ENCODE measurements around the gene ZNF716. TPM values are rescaled to one million over a fixed set of nuclear protein-coding genes. Genes with fewer than 3 reads are reported as not detected.

ZNF716 gene
- total and polyA plus RNA-seq, 2 donors from 2014 or later = not detected

- TF ChIP-seq CTCF (IDR thresholded peaks at IDR 0.05; ENCODE audit: borderline replicate concordance, extremely low read depth, insufficient read depth) = no peak
- Histone ChIP-seq H3K4me3 (ENCODE audit: low read length in 3 of 3) (no peak overlapping the region), H3K27me3 (ENCODE audit: control insufficient read depth, insufficient read depth, low read length) (no peaks in the 10 kb centered on the region), H3K27ac (ENCODE audit: low read depth in 2 of 2, low read length in 2 of 2) (no peak overlapping the region), H3K36me3 (ENCODE audit: control insufficient read depth in 2 of 3, insufficient read depth in 3 of 3, low read length in 3 of 3) (no peaks in the 10 kb centered on the region), H3K4me1 (ENCODE audit: control insufficient read depth in 2 of 3, insufficient read depth in 2 of 3, low read depth in 1 of 3, low read length in 3 of 3) (no peaks in the 10 kb centered on the region), H3K9ac (ENCODE audit: low read length in 3 of 3) (no peak overlapping the region), H3K9me3 (ENCODE audit: control insufficient read depth in 2 of 3, insufficient read depth in 1 of 3, low read length in 3 of 3) (no peaks in the 10 kb centered on the region)
- FAIRE-seq (no peak), DNase-seq (peak in 1 of 5 donors; percentile 34)
- intact Hi-C loops (cut with DNase I) = loop anchor here (10.0 kb wide), 1 partner anchor 62 kb away; no protein-coding TSS in a partner anchor
Measured at GRCh38 chr7:57416601-57417358, 33.2 kb upstream of the ZNF716 start.

- no peak overlapping the region for H3K27ac ChIP-seq (ENCODE audit: low read depth in 2 of 2, low read length in 2 of 2)
- no peaks in the 10 kb centered on the region for H3K4me1 ChIP-seq (ENCODE audit: control insufficient read depth in 2 of 3, insufficient read depth in 2 of 3, low read depth in 1 of 3, low read length in 3 of 3)
- DNase-seq (peak in 1 of 5 donors; percentile 38), FAIRE-seq (no peak)
- TF ChIP-seq CTCF (IDR thresholded peaks at IDR 0.05; ENCODE audit: borderline replicate concordance, extremely low read depth, insufficient read depth) = no peak
- intact Hi-C loops (cut with DNase I) = loop anchor here (10.0 kb wide), 1 partner anchor 63 kb away; no protein-coding TSS in a partner anchor
- H3K9ac ChIP-seq (ENCODE audit: low read length in 3 of 3) = no peak overlapping the region
- no peak overlapping the region for H3K4me3 ChIP-seq (ENCODE audit: low read length in 3 of 3)
- no peaks in the 10 kb centered on the region for H3K36me3 ChIP-seq (ENCODE audit: control insufficient read depth in 2 of 3, insufficient read depth in 3 of 3, low read length in 3 of 3)
- no peaks in the 10 kb centered on the region for H3K27me3 ChIP-seq (ENCODE audit: control insufficient read depth, insufficient read depth, low read length)
- no peaks in the 10 kb centered on the region for H3K9me3 ChIP-seq (ENCODE audit: control insufficient read depth in 2 of 3, insufficient read depth in 1 of 3, low read length in 3 of 3)
Measured at GRCh38 chr7:57417736-57418135, 32.2 kb upstream of the ZNF716 start.

- no peaks in the 10 kb centered on the region for H3K4me1 ChIP-seq (ENCODE audit: control insufficient read depth in 2 of 3, insufficient read depth in 2 of 3, low read depth in 1 of 3, low read length in 3 of 3)
- intact Hi-C loops (cut with DNase I) = no loop called here
- H3K9me3 ChIP-seq (ENCODE audit: control insufficient read depth in 2 of 3, insufficient read depth in 1 of 3, low read length in 3 of 3) = no peaks in the 10 kb centered on the region
- no peaks in the 10 kb centered on the region for H3K27me3 ChIP-seq (ENCODE audit: control insufficient read depth, insufficient read depth, low read length)
- H3K27ac ChIP-seq (ENCODE audit: low read depth in 2 of 2, low read length in 2 of 2) = no peak overlapping the region
- no peak overlapping the region for H3K9ac ChIP-seq (ENCODE audit: low read length in 3 of 3)
- no peak for FAIRE-seq
- TF ChIP-seq CTCF (IDR thresholded peaks at IDR 0.05; ENCODE audit: borderline replicate concordance, extremely low read depth, insufficient read depth) = no peak
- H3K36me3 ChIP-seq (ENCODE audit: control insufficient read depth in 2 of 3, insufficient read depth in 3 of 3, low read length in 3 of 3) = no peaks in the 10 kb centered on the region
- no peak overlapping the region for H3K4me3 ChIP-seq (ENCODE audit: low read length in 3 of 3)
- DNase-seq = no peak
Measured at GRCh38 chr7:57423768-57424167, 26.2 kb upstream of the ZNF716 start.
